Pulmonary artery endothelial cell (primary cell): ENCODE measurements around the gene CTNNA3. TPM values are rescaled to one million over a fixed set of nuclear protein-coding genes. Genes with fewer than 3 reads are reported as not detected.

Source experiments
- DNase-seq: peaks from one replicate; pipeline ENCODE4 v3.0.0-alpha.2; 2011; ENCODE audit warnings: low read depth, low spot score
- total RNA-seq: library from RNA; depleted of rRNA; stranded (reverse); fragments of >200 nt; gene quantifications from 2 replicates; pipeline ENCODE4 v1.2.3, GENCODE V29; 2014

CTNNA3 gene
- total RNA-seq, 1 donor from 2014 or later: not detected

GRCh38 chr10:66572700-66573099 lies 1123.3 kb downstream of the CTNNA3 start:
- DNase-seq: no peak

- DNase-seq: no peak
Measured at GRCh38 chr10:66565999-66566398, 1130.0 kb downstream of the CTNNA3 start.

- DNase-seq: no peak
Measured at GRCh38 chr10:66564287-66564686, 1131.7 kb downstream of the CTNNA3 start.

- DNase-seq: no peak
Measured at GRCh38 chr10:66555061-66555460, 1140.9 kb downstream of the CTNNA3 start.

GRCh38 chr10:66552331-66552730 lies 1143.7 kb downstream of the CTNNA3 start:
- no peak for DNase-seq

GRCh38 chr10:66550351-66550750 lies 1145.6 kb downstream of the CTNNA3 start:
- DNase-seq: no peak

- DNase-seq: no peak
Measured at GRCh38 chr10:66538908-66539307, 1157.1 kb downstream of the CTNNA3 start.

GRCh38 chr10:66538371-66538770 lies 1157.6 kb downstream of the CTNNA3 start:
- no peak for DNase-seq

GRCh38 chr10:66537186-66537585 lies 1158.8 kb downstream of the CTNNA3 start:
- no peak for DNase-seq

- DNase-seq: no peak
Measured at GRCh38 chr10:66535439-66535838, 1160.6 kb downstream of the CTNNA3 start.

- DNase-seq: no peak
Measured at GRCh38 chr10:66534866-66535265, 1161.1 kb downstream of the CTNNA3 start.

- no peak for DNase-seq
Measured at GRCh38 chr10:66521506-66521905, 1174.5 kb downstream of the CTNNA3 start.

- DNase-seq: no peak
Measured at GRCh38 chr10:66519616-66520015, 1176.4 kb downstream of the CTNNA3 start.

GRCh38 chr10:66514666-66515065 lies 1181.3 kb downstream of the CTNNA3 start:
- DNase-seq: no peak

GRCh38 chr10:66513504-66513903 lies 1182.5 kb downstream of the CTNNA3 start:
- DNase-seq: no peak

GRCh38 chr10:66505003-66505657 lies 1190.9 kb downstream of the CTNNA3 start:
- DNase-seq: no peak

GRCh38 chr10:66501356-66501755 lies 1194.6 kb downstream of the CTNNA3 start:
- DNase-seq: no peak

GRCh38 chr10:66483966-66484365 lies 1212.0 kb downstream of the CTNNA3 start:
- DNase-seq: no peak

GRCh38 chr10:66472156-66472555 lies 1223.8 kb downstream of the CTNNA3 start:
- no peak for DNase-seq

GRCh38 chr10:66467042-66467441 lies 1229.0 kb downstream of the CTNNA3 start:
- DNase-seq: no peak

- no peak for DNase-seq
Measured at GRCh38 chr10:66466622-66467021, 1229.4 kb downstream of the CTNNA3 start.

GRCh38 chr10:66463611-66464010 lies 1232.4 kb downstream of the CTNNA3 start:
- DNase-seq: no peak

- DNase-seq: no peak
Measured at GRCh38 chr10:66457629-66458028, 1238.4 kb downstream of the CTNNA3 start.

GRCh38 chr10:66455304-66455703 lies 1240.7 kb downstream of the CTNNA3 start:
- DNase-seq: no peak
